Panc1 (cell line): ENCODE data around the gene AFM. TPM values are rescaled to one million over a fixed set of nuclear protein-coding genes. Genes with fewer than 3 reads are reported as not detected.

Source experiments
- ATAC-seq: fragments of 200-7000 bp; cut with Tn5 transposase; 2 replicates; pipeline ENCODE4 v1.9.1; 2020; ENCODE audit warnings: mild to moderate bottlenecking, moderate library complexity
- BruUV-seq: library from RNA; stranded (reverse); fragments of 400-500 nt; replicated peaks from 2 replicates; lab custom pipeline; 2021; lab: Mats Ljungman, UMichigan
- CTCF ChIA-PET: fragments of 300-600 bp; sonication (Branson Sonifier 250); formaldehyde crosslinking; loops from one replicate; lab custom pipeline; 2022; ENCODE audit warnings: antibody characterized with exemption; lab: Charles Lee
- POLR2A ChIA-PET: fragments of 300-600 bp; sonication (Branson Sonifier 250); formaldehyde crosslinking; loops from one replicate; lab custom pipeline; 2022; ENCODE audit warnings: antibody characterized with exemption; lab: Charles Lee
- DNase-seq: peaks from one replicate; pipeline ENCODE4 v3.0.0-alpha.2; 2010; ENCODE audit warnings: low read depth, low spot score
- H3K27ac ChIP-seq: 2 replicates; pipeline ENCODE4 v1.5.1; 2011; ENCODE audit warnings: mild to moderate bottlenecking, low read length, inconsistent platforms
- H3K27me3 ChIP-seq: fragments of 200-500 bp; sonication (Bioruptor generic); 2 replicates; pipeline ENCODE4 v1.6.0; 2014; ENCODE audit warnings: low read length, inconsistent platforms; ENCODE audit not compliant: control insufficient read depth, insufficient read depth
- H3K36me3 ChIP-seq: fragments of 200-500 bp; sonication (Bioruptor generic); 2 replicates; pipeline ENCODE4 v1.5.1; 2014; ENCODE audit warnings: inconsistent platforms, mild to moderate bottlenecking, low read length, moderate library complexity; ENCODE audit not compliant: control insufficient read depth, insufficient read depth
- H3K4me1 ChIP-seq: 2 replicates; pipeline ENCODE4 v1.5.1; 2011; ENCODE audit warnings: inconsistent platforms, mild to moderate bottlenecking, low read length, moderate library complexity; ENCODE audit not compliant: control insufficient read depth, insufficient read depth
- H3K4me3 ChIP-seq, 2 experiments: 2 replicates each; pipeline ENCODE4 v1.5.1; 2011 to 2012; ENCODE audit warnings: low read depth in 2 of 2, low read length in 2 of 2, mild to moderate bottlenecking in 2 of 2, inconsistent platforms in 1 of 2, moderate library complexity in 1 of 2
- H3K9me3 ChIP-seq: fragments of 200-500 bp; sonication (Bioruptor generic); 2 replicates; pipeline ENCODE4 v1.5.1; 2014; ENCODE audit warnings: low read depth, mild to moderate bottlenecking, inconsistent platforms, low read length, moderate library complexity; ENCODE audit not compliant: control insufficient read depth, insufficient read depth
- POLR2AphosphoS5 ChIP-seq: IDR thresholded peaks from 2 replicates; pipeline ENCODE4 v1.6.1; 2012; ENCODE audit warnings: mild to moderate bottlenecking, low read depth, low read length, moderate library complexity
- REST ChIP-seq, 2 experiments: IDR thresholded peaks; 2 replicates each; pipeline ENCODE4 v1.6.1; 2011 to 2012; ENCODE audit warnings: low read depth in 2 of 2, control low read depth in 1 of 2, low read length in 1 of 2, mild to moderate bottlenecking in 1 of 2, moderate library complexity in 1 of 2; ENCODE audit not compliant: insufficient read depth in 1 of 2
- SIN3A ChIP-seq: IDR thresholded peaks from 2 replicates; pipeline ENCODE4 v1.6.1; 2012; ENCODE audit warnings: low read depth, mild to moderate bottlenecking, low read length, moderate library complexity, borderline replicate concordance; ENCODE audit not compliant: insufficient read depth
- TCF7L2 ChIP-seq: IDR thresholded peaks from 2 replicates; pipeline ENCODE4 v1.6.1; 2011; ENCODE audit warnings: mild to moderate bottlenecking, low read depth, low read length, inconsistent platforms
- in situ Hi-C: cut with HindIII; loops from 2 replicates; pipeline ENCODE4 v1.10.0; 2016; ENCODE audit warnings: low sequenced_read_pairs, low pct_unique_long_range_greater_than_20kb
- intact Hi-C: fragments of 100-400 bp; cut with micrococcal nuclease; formaldehyde crosslinking; loops from one replicate; pipeline ENCODE4 v1.10.0; 2022; ENCODE audit not compliant: unreplicated experiment
- total RNA-seq: library from RNA; stranded (reverse); gene quantifications from one replicate; pipeline ENCODE4 v1.2.1, GENCODE V29; 2021; ENCODE audit not compliant: unreplicated experiment
- TF ChIP-seq, protein P1 (sequence below): fragments of 450-650 bp; IDR thresholded peaks from 2 replicates; pipeline ENCODE4 v1.5.1; 2017; ENCODE audit warnings: mild to moderate bottlenecking

AFM gene
- total RNA-seq, 1 experiment from 2014 or later = not detected

- TF ChIP-seq TCF7L2 (no peak), REST (IDR thresholded peaks at IDR 0.05; ENCODE audit: insufficient read depth in 1 of 2, low read depth in 2 of 2, low read length in 1 of 2) (no peak), POLR2AphosphoS5 (no peak), SIN3A (no peak)
- TF ChIP-seq, protein P1, sequence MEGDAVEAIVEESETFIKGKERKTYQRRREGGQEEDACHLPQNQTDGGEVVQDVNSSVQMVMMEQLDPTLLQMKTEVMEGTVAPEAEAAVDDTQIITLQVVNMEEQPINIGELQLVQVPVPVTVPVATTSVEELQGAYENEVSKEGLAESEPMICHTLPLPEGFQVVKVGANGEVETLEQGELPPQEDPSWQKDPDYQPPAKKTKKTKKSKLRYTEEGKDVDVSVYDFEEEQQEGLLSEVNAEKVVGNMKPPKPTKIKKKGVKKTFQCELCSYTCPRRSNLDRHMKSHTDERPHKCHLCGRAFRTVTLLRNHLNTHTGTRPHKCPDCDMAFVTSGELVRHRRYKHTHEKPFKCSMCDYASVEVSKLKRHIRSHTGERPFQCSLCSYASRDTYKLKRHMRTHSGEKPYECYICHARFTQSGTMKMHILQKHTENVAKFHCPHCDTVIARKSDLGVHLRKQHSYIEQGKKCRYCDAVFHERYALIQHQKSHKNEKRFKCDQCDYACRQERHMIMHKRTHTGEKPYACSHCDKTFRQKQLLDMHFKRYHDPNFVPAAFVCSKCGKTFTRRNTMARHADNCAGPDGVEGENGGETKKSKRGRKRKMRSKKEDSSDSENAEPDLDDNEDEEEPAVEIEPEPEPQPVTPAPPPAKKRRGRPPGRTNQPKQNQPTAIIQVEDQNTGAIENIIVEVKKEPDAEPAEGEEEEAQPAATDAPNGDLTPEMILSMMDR = no peak
- in situ Hi-C loops = no loop called here
- Histone ChIP-seq H3K27ac (no peak overlapping the region), H3K36me3 (no peaks in the 10 kb centered on the region), H3K9me3 (no peaks in the 10 kb centered on the region), H3K27me3 (no peaks in the 10 kb centered on the region), H3K4me3 (no peak overlapping the region), H3K4me1 (no peaks in the 10 kb centered on the region)
- CTCF ChIA-PET = no interaction called here
- intact Hi-C loops = no loop called here
- DNase-seq (no peak), ATAC-seq (no peak)
- POLR2A ChIA-PET = no interaction called here
- no TSS peak for BruUV-seq
These were observed 39.3 kb downstream of the AFM start for GRCh38 chr4:73520821-73521220.

DNA sequence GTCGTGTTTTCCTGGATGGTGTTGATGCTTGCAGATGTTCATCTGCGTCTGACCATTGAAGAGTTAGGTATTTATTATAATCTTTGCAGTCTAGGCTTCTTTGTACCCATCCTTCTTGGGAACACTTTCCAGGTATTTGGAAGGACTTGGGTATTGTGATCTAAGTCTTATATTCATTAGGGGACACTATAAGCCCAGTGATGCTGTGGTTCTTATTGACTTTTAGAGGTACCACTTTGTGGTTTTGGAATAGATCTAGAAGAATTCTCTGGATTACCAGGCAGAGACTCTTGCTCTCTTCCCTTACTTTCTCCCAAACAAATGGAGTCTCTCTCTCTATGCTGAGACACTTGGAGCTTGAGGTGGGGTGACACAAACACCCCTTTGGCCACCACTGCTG, 41.6 kb downstream of the AFM start:
- no peak overlapping the region for H3K27ac ChIP-seq
- H3K4me3 ChIP-seq = no peak overlapping the region
- CTCF ChIA-PET = no interaction called here
- no TSS peak for BruUV-seq
- no peak for ATAC-seq
- H3K36me3 ChIP-seq = no peaks in the 10 kb centered on the region
- in situ Hi-C loops = no loop called here
- TF ChIP-seq SIN3A = no peak
- TF ChIP-seq TCF7L2 = no peak
- no peak for TF ChIP-seq REST (IDR thresholded peaks at IDR 0.05; ENCODE audit: insufficient read depth in 1 of 2, low read depth in 2 of 2, low read length in 1 of 2)
- TF ChIP-seq, protein P1 = no peak
- TF ChIP-seq POLR2AphosphoS5 = no peak
- no peaks in the 10 kb centered on the region for H3K9me3 ChIP-seq
- POLR2A ChIA-PET = no interaction called here
- intact Hi-C loops = no loop called here
- H3K4me1 ChIP-seq = no peaks in the 10 kb centered on the region
- H3K27me3 ChIP-seq = no peaks in the 10 kb centered on the region
- DNase-seq = no peak
